Right cardiac atrium (tissue), 5 donors: ENCODE results near the gene CEP152. TPM values are rescaled to one million over a fixed set of nuclear protein-coding genes. Genes with fewer than 3 reads are reported as not detected.

Experiments
- ATAC-seq, 2 donors: fragments of 200-7000 bp; cut with Tn5 transposase; one replicate each; pipeline versions ENCODE4 v1.8.0 to v1.9.1; 2020; ENCODE audit warnings: moderate library complexity in 2 of 2, mild to moderate bottlenecking in 1 of 2
- DNase-seq, 3 donors: peaks; one replicate each; pipeline ENCODE4 v3.0.0-alpha.2; 2020
- H3K27ac ChIP-seq: one replicate; pipeline ENCODE4 v1.5.1; 2013; ENCODE audit warnings: mild to moderate bottlenecking, low read length, control low read depth, moderate library complexity
- H3K27me3 ChIP-seq: one replicate; pipeline ENCODE4 v1.6.1; 2013; ENCODE audit not compliant: control insufficient read depth, insufficient read depth
- H3K4me1 ChIP-seq: one replicate; pipeline ENCODE4 v1.6.1; 2013; ENCODE audit warnings: low read length; ENCODE audit not compliant: control insufficient read depth, insufficient read depth
- H3K4me3 ChIP-seq: one replicate; pipeline ENCODE4 v1.5.1; 2013; ENCODE audit warnings: low read length, control low read depth
- H3K9me3 ChIP-seq: one replicate; pipeline ENCODE4 v1.6.1; 2013; ENCODE audit warnings: low read length; ENCODE audit not compliant: control insufficient read depth
- WGBS: extraction: QIAGEN DNeasy Blood & Tissue Kit; methylation state at CpG from one replicate; pipeline ENCODE4 v1.1.7; 2013; 5-methylcytosine and 5-hydroxymethylcytosine counted together
- intact Hi-C, 4 donors: fragments of 100-400 bp; cut with DNase I; formaldehyde crosslinking; loops; one replicate each; pipeline versions ENCODE4 v1.11.0 to v1.14.0; 2022 to 2023
- polyA plus RNA-seq: library from polyadenylated mRNA; stranded (reverse); fragments of 200-250 nt; gene quantifications from one replicate; pipeline ENCODE4 v1.2.3, GENCODE V29; 2013
- total RNA-seq, 4 donors: library from RNA; stranded (reverse); fragmentation: NEBNext Ultra II Directional; extraction: Animal tissue kit (Norgen Biotek cat#: 25700); gene quantifications; one replicate each; pipeline ENCODE4 v1.2.1, GENCODE V29; 2021
- donor health status: healthy with polysubstance abuse.
- donor health status: DM: no; HTN: yes; CAD: no.
- donor health status: DM: no; HTN: no; CAD: no.
- donor health status: DM: no; HTN: yes; CAD: no; lungs with severe emphysema.
- donor health status: DM: yes; HTN: yes; CAD: no.

The CEP152 gene
- total and polyA plus RNA-seq, 5 donors = 1.0 to 2.8 (median 2.4) TPM

GRCh38 chr15:48805591-48805990 is 5.3 kb downstream of the CEP152 start:
- Histone ChIP-seq H3K27ac (no peak overlapping the region), H3K4me3 (no peak overlapping the region), H3K27me3 (no peaks in the 10 kb centered on the region), H3K9me3 (no peaks in the 10 kb centered on the region), H3K4me1 (no peaks in the 10 kb centered on the region)
- DNase-seq (no peak), ATAC-seq (no peak)
- 77% methylated on average over 2 of the region's 2 CpGs for WGBS
- intact Hi-C loops = loop anchor here in 1 of 4 donors (10.0 kb wide), 1 partner anchor 451 kb away; no protein-coding TSS in a partner anchor

GRCh38 chr15:48803877-48804276 is 7.0 kb downstream of the CEP152 start:
- Histone ChIP-seq H3K27ac (no peak overlapping the region), H3K9me3 (no peaks in the 10 kb centered on the region), H3K27me3 (no peaks in the 10 kb centered on the region), H3K4me3 (no peak overlapping the region), H3K4me1 (no peaks in the 10 kb centered on the region)
- 97% methylated on average over 2 of the region's 2 CpGs for WGBS
- no peak for DNase-seq
- no peak for ATAC-seq
- intact Hi-C loops = loop anchor here in 3 of 4 donors (5.0 to 10.0 kb wide), 2 partner anchors 447 to 449 kb away; no protein-coding TSS in a partner anchor

- no peak overlapping the region for H3K27ac ChIP-seq
- H3K4me1 ChIP-seq = no peaks in the 10 kb centered on the region
- H3K9me3 ChIP-seq = no peaks in the 10 kb centered on the region
- intact Hi-C loops = loop anchor here in 3 of 4 donors (5.0 to 10.0 kb wide), 2 partner anchors 446 to 448 kb away; no protein-coding TSS in a partner anchor
- no peak for ATAC-seq
- no peak for DNase-seq
- no peak overlapping the region for H3K4me3 ChIP-seq
- H3K27me3 ChIP-seq = no peaks in the 10 kb centered on the region
Measured at GRCh38 chr15:48802867-48803266, 8.0 kb downstream of the CEP152 start.

GRCh38 chr15:48802257-48802656 is 8.6 kb downstream of the CEP152 start:
- no peak for ATAC-seq
- Histone ChIP-seq H3K4me1 (no peaks in the 10 kb centered on the region), H3K4me3 (no peak overlapping the region), H3K27me3 (no peaks in the 10 kb centered on the region), H3K9me3 (no peaks in the 10 kb centered on the region), H3K27ac (no peak overlapping the region)
- no peak for DNase-seq
- intact Hi-C loops = loop anchor here in 3 of 4 donors (5.0 to 10.0 kb wide), 2 partner anchors 445 to 447 kb away; no protein-coding TSS in a partner anchor
- 67% methylated on average over 3 of the region's 3 CpGs for WGBS

- no peak for DNase-seq
- no peaks in the 10 kb centered on the region for H3K27me3 ChIP-seq
- intact Hi-C loops = loop anchor here in 3 of 4 donors (5.0 to 10.0 kb wide), 2 partner anchors 444 to 446 kb away; no protein-coding TSS in a partner anchor
- H3K27ac ChIP-seq = no peak overlapping the region
- no peak overlapping the region for H3K4me3 ChIP-seq
- ATAC-seq = no peak
- no peaks in the 10 kb centered on the region for H3K9me3 ChIP-seq
- 33% methylated on average over 4 of the region's 4 CpGs for WGBS
- no peaks in the 10 kb centered on the region for H3K4me1 ChIP-seq
Measured at GRCh38 chr15:48800811-48801455, 9.9 kb downstream of the CEP152 start.

- H3K4me1 ChIP-seq = no peaks in the 10 kb centered on the region
- 76% methylated on average over 1 of the region's 1 CpG for WGBS
- no peaks in the 10 kb centered on the region for H3K27me3 ChIP-seq
- no peaks in the 10 kb centered on the region for H3K9me3 ChIP-seq
- intact Hi-C loops = loop anchor here in 3 of 4 donors (5.0 to 10.0 kb wide), 2 partner anchors 443 to 445 kb away; no protein-coding TSS in a partner anchor
- no peak for DNase-seq
- no peak overlapping the region for H3K4me3 ChIP-seq
- no peak for ATAC-seq
- no peak overlapping the region for H3K27ac ChIP-seq
Measured at GRCh38 chr15:48800245-48800644, 10.6 kb downstream of the CEP152 start.

GRCh38 chr15:48798319-48798718 is 12.6 kb downstream of the CEP152 start:
- Histone ChIP-seq H3K27me3 (no peaks in the 10 kb centered on the region), H3K4me3 (no peak overlapping the region), H3K9me3 (no peaks in the 10 kb centered on the region), H3K4me1 (no peaks in the 10 kb centered on the region), H3K27ac (peak overlapping the region; percentile 23)
- WGBS = 56% methylated on average over 1 of the region's 1 CpG
- intact Hi-C loops = loop anchor here in 1 of 4 donors (10.0 kb wide), 1 partner anchor 154 kb away; the partner anchor contains the start of gene FBN1
- DNase-seq = no peak
- ATAC-seq = no peak

GRCh38 chr15:48796930-48797329 is 13.9 kb downstream of the CEP152 start:
- DNase-seq = no peak
- no peaks in the 10 kb centered on the region for H3K27me3 ChIP-seq
- WGBS = 68% methylated on average over 3 of the region's 3 CpGs
- H3K9me3 ChIP-seq = no peaks in the 10 kb centered on the region
- no peak overlapping the region for H3K4me3 ChIP-seq
- ATAC-seq = no peak
- no peaks in the 10 kb centered on the region for H3K4me1 ChIP-seq
- intact Hi-C loops = loop anchor here in 1 of 4 donors (10.0 kb wide), 1 partner anchor 152 kb away; the partner anchor contains the start of gene FBN1
- H3K27ac ChIP-seq = no peak overlapping the region

- no peak overlapping the region for H3K27ac ChIP-seq
Measured at GRCh38 chr15:48796521-48796920, 14.3 kb downstream of the CEP152 start.

GRCh38 chr15:48795901-48796300 is 15.0 kb downstream of the CEP152 start:
- Histone ChIP-seq H3K9me3 (no peaks in the 10 kb centered on the region), H3K4me1 (no peaks in the 10 kb centered on the region), H3K27me3 (no peaks in the 10 kb centered on the region), H3K4me3 (no peak overlapping the region), H3K27ac (no peak overlapping the region)
- WGBS = 76% methylated on average over 3 of the region's 3 CpGs
- ATAC-seq = no peak
- intact Hi-C loops = loop anchor here in 1 of 4 donors (10.0 kb wide), 1 partner anchor 151 kb away; the partner anchor contains the start of gene FBN1
- DNase-seq = no peak

More at GRCh38 chr15:48796521-48796920, 14.3 kb downstream of the CEP152 start:
- intact Hi-C loops = loop anchor here in 1 of 4 donors (10.0 kb wide), 1 partner anchor 152 kb away; the partner anchor contains the start of gene FBN1
- Histone ChIP-seq H3K9me3 (no peaks in the 10 kb centered on the region), H3K4me1 (no peaks in the 10 kb centered on the region), H3K4me3 (no peak overlapping the region), H3K27me3 (no peaks in the 10 kb centered on the region)
- 85% methylated on average over 3 of the region's 3 CpGs for WGBS
- no peak for ATAC-seq
- no peak for DNase-seq

- 76% methylated on average over 2 of the region's 2 CpGs for WGBS
- peak overlapping the region; percentile 22 for H3K4me3 ChIP-seq
- intact Hi-C loops = loop anchor here in 1 of 4 donors (10.0 kb wide), 1 partner anchor 150 kb away; the partner anchor contains the start of gene FBN1
- no peak overlapping the region for H3K27ac ChIP-seq
- DNase-seq = no peak
- H3K27me3 ChIP-seq = no peaks in the 10 kb centered on the region
- H3K4me1 ChIP-seq = no peaks in the 10 kb centered on the region
- peak; percentile 53 to 69 for ATAC-seq
- no peaks in the 10 kb centered on the region for H3K9me3 ChIP-seq
Measured at GRCh38 chr15:48794697-48795134, 16.2 kb downstream of the CEP152 start.
